Anterior cingulate cortex (tissue), 58 donors: ENCODE data around the gene C2CD4D.

ENCODE experiments used
- DNase-seq, 58 donors: peaks; one replicate each; lab custom pipeline; 2025; lab: John Stamatoyannopoulos, UW

C2CD4D gene

GRCh38 chr1:151816548-151817352 lies 22.9 kb downstream of the C2CD4D start:
- DNase-seq: no peak

GRCh38 chr1:151815716-151816327 lies 23.8 kb downstream of the C2CD4D start:
- DNase-seq: no peak

- no peak for DNase-seq
These were observed 24.6 kb downstream of the C2CD4D start for GRCh38 chr1:151814971-151815545.

- no peak for DNase-seq
These were observed 25.2 kb downstream of the C2CD4D start for GRCh38 chr1:151814426-151814825.

- no peak for DNase-seq
These were observed 26.2 kb downstream of the C2CD4D start for GRCh38 chr1:151813271-151813977.

GRCh38 chr1:151811181-151811580 lies 28.4 kb downstream of the C2CD4D start:
- no peak for DNase-seq

GRCh38 chr1:151809985-151810556 lies 29.5 kb downstream of the C2CD4D start:
- no peak for DNase-seq

GRCh38 chr1:151809290-151809984 lies 30.2 kb downstream of the C2CD4D start:
- peak in 4 of 58 donors; percentile 6 to 22 (median 8) for DNase-seq

- no peak for DNase-seq
These were observed 31.9 kb downstream of the C2CD4D start for GRCh38 chr1:151807766-151808165.

GRCh38 chr1:151807131-151807530 lies 32.5 kb downstream of the C2CD4D start:
- DNase-seq: no peak

GRCh38 chr1:151806170-151806569 lies 33.5 kb downstream of the C2CD4D start:
- DNase-seq: no peak

GRCh38 chr1:151805066-151805820 lies 34.4 kb downstream of the C2CD4D start, which contains the start of gene LINGO4:
Gene LINGO4 (minus strand): TSS chr1:151805419. CDS start chr1:151802704, 2,715 bp downstream.
- DNase-seq: no peak

- DNase-seq: no peak
These were observed 35.7 kb downstream of the C2CD4D start for GRCh38 chr1:151803915-151804314.

GRCh38 chr1:151803164-151803563 lies 36.5 kb downstream of the C2CD4D start:
- DNase-seq: no peak

- no peak for DNase-seq
These were observed 37.2 kb downstream of the C2CD4D start for GRCh38 chr1:151802372-151802771.

GRCh38 chr1:151801846-151802245 lies 37.8 kb downstream of the C2CD4D start:
- no peak for DNase-seq

GRCh38 chr1:151801310-151801820 lies 38.3 kb downstream of the C2CD4D start:
- no peak for DNase-seq

GRCh38 chr1:151800830-151801229 lies 38.8 kb downstream of the C2CD4D start:
- DNase-seq: no peak
